Endothelial cell of umbilical vein (primary cell): ENCODE data around the gene DSCAML1. TPM values are rescaled to one million over a fixed set of nuclear protein-coding genes. Genes with fewer than 3 reads are reported as not detected.

Source experiments
- BruUV-seq: library from RNA; stranded (reverse); fragments of 400-500 nt; replicated peaks from 2 replicates; lab custom pipeline; 2021; lab: Mats Ljungman, UMichigan
- CTCF ChIA-PET: fragments of 300-600, 350-600 bp; sonication (Branson Sonifier 250); formaldehyde crosslinking; loops from one replicate; lab custom pipeline; 2021; ENCODE audit warnings: antibody characterized with exemption, inconsistent platforms; lab: Charles Lee
- POLR2A ChIA-PET: fragments of 300-600, 350-600 bp; sonication (Branson Sonifier 250); formaldehyde crosslinking; loops from one replicate; lab custom pipeline; 2021; ENCODE audit warnings: antibody characterized with exemption, inconsistent platforms; lab: Charles Lee
- DNase-seq: peaks from one replicate; pipeline ENCODE4 v3.0.0-alpha.2; 2011; ENCODE audit warnings: low read depth, low spot score
- FAIRE-seq: peaks from 2 replicates; lab custom pipeline; 2011; peaks lifted over from hg19 to GRCh38; lab: Jason Lieb, UNC
- H2AFZ ChIP-seq: 2 replicates; pipeline ENCODE4 v1.6.0; 2012; ENCODE audit warnings: low read depth, low read length, control low read depth, inconsistent platforms
- H3K27ac ChIP-seq: 2 replicates; pipeline ENCODE4 v1.5.1; 2011; ENCODE audit warnings: low read depth, mild to moderate bottlenecking, control low read depth, low read length, moderate library complexity; ENCODE audit not compliant: insufficient read depth
- H3K27me3 ChIP-seq, 2 experiments: 2 replicates each; pipeline versions ENCODE4 v1.6.0 to v1.6.1; 2011; ENCODE audit warnings: low read length in 2 of 2, mixed read lengths in 1 of 2; ENCODE audit not compliant: control insufficient read depth in 2 of 2, insufficient read depth in 2 of 2
- H3K36me3 ChIP-seq, 2 experiments: 2 replicates in 1 of 2; 3 replicates in 1 of 2; pipeline ENCODE4 v1.5.1; 2011; ENCODE audit warnings: low read length in 2 of 2, mild to moderate bottlenecking in 1 of 2, moderate library complexity in 1 of 2; ENCODE audit not compliant: control insufficient read depth in 2 of 2, insufficient read depth in 2 of 2; ENCODE audit errors: extremely low read depth in 1 of 2
- H3K4me1 ChIP-seq: 3 replicates; pipeline ENCODE4 v1.5.1; 2011; ENCODE audit warnings: mild to moderate bottlenecking, low read length; ENCODE audit not compliant: control insufficient read depth, insufficient read depth; ENCODE audit errors: extremely low read depth
- H3K4me2 ChIP-seq: 2 replicates; pipeline ENCODE4 v1.6.1; 2011; ENCODE audit warnings: low read length, control low read depth, mixed read lengths; ENCODE audit not compliant: insufficient read depth
- H3K4me3 ChIP-seq, 3 experiments: fragments of 200-600 bp in 1 of 3; sonication (generic), shearing (Covaris generic) in 1 of 3; replicated peaks in 1 of 3; 2 replicates each; pipeline ENCODE4 v1.5.1; 2011 to 2016; ENCODE audit warnings: control low read depth in 3 of 3, low read length in 3 of 3, mild to moderate bottlenecking in 2 of 3, inconsistent platforms in 1 of 3, low read depth in 1 of 3, moderate library complexity in 1 of 3; ENCODE audit not compliant: insufficient read depth in 1 of 3
- H3K79me2 ChIP-seq: 2 replicates; pipeline ENCODE4 v1.6.0; 2012; ENCODE audit warnings: low read length, inconsistent platforms; ENCODE audit not compliant: control insufficient read depth, insufficient read depth
- H3K9ac ChIP-seq: replicated peaks from 2 replicates; pipeline ENCODE3; 2011; ENCODE audit warnings: low read length, control low read depth; ENCODE audit not compliant: insufficient read depth; ENCODE audit errors: extremely low read depth
- H3K9me1 ChIP-seq: replicated peaks from 3 replicates; pipeline ENCODE4 v1.6.0; 2011; ENCODE audit warnings: mild to moderate bottlenecking, low read length; ENCODE audit not compliant: control insufficient read depth, insufficient read depth; ENCODE audit errors: extremely low read depth
- H3K9me3 ChIP-seq: replicated peaks from 2 replicates; pipeline ENCODE4 v1.5.1; 2012; ENCODE audit warnings: low read length, inconsistent platforms; ENCODE audit not compliant: control insufficient read depth, insufficient read depth
- H4K20me1 ChIP-seq: replicated peaks from 2 replicates; pipeline ENCODE3; 2011; ENCODE audit warnings: mild to moderate bottlenecking, low read length; ENCODE audit not compliant: control insufficient read depth, insufficient read depth; ENCODE audit errors: extremely low read depth
- EZH2 ChIP-seq: IDR thresholded peaks from 2 replicates; pipeline ENCODE4 v1.6.1; 2012; ENCODE audit warnings: borderline replicate concordance, low read depth, mild to moderate bottlenecking, moderate library complexity, low read length, inconsistent platforms; ENCODE audit not compliant: severe bottlenecking
- FOS ChIP-seq: IDR thresholded peaks from 2 replicates; pipeline ENCODE4 v1.6.1; 2011; ENCODE audit warnings: mild to moderate bottlenecking, low read length, moderate library complexity, borderline replicate concordance; ENCODE audit not compliant: insufficient read depth
- GATA2 ChIP-seq: IDR thresholded peaks from 2 replicates; pipeline ENCODE4 v1.7.0; 2011; ENCODE audit warnings: low read depth, mild to moderate bottlenecking, moderate library complexity, mixed read lengths, low read length; ENCODE audit not compliant: insufficient read length, insufficient read depth
- JUN ChIP-seq: IDR thresholded peaks from 2 replicates; pipeline ENCODE4 v1.6.1; 2011; ENCODE audit warnings: borderline replicate concordance, low read depth; ENCODE audit not compliant: insufficient read length, insufficient read depth
- MYC ChIP-seq: IDR thresholded peaks from one replicate; pipeline ENCODE4 v1.6.1; 2011; ENCODE audit warnings: mild to moderate bottlenecking, low read depth, low read length
- POLR2A ChIP-seq: IDR thresholded peaks from 2 replicates; pipeline ENCODE4 v1.6.1; 2012; ENCODE audit warnings: low read depth, mild to moderate bottlenecking, control low read depth, low read length
- POLR2AphosphoS5 ChIP-seq: IDR thresholded peaks from 2 replicates; pipeline ENCODE4 v1.6.1; 2012; ENCODE audit warnings: low read depth, mild to moderate bottlenecking, control low read depth, low read length, moderate library complexity; ENCODE audit not compliant: insufficient read depth
- dilution Hi-C: fragments of 300-500 bp; cut with MboI; formaldehyde crosslinking; loops from one replicate; pipeline ENCODE4 v1.15.0; 2019; ENCODE audit warnings: low sequenced_read_pairs; ENCODE audit not compliant: extremely low pct_ligation_motif_present
- intact Hi-C: fragments of 100-400 bp; cut with micrococcal nuclease; formaldehyde crosslinking; loops from one replicate; pipeline ENCODE4 v1.10.0; 2022
- polyA plus RNA-seq, 4 experiments: library from polyadenylated mRNA; depleted of rRNA in 3 of 4; stranded (reverse) in 3 of 4; unstranded in 1 of 4; fragments of >200 nt; gene quantifications; 2 replicates each; pipeline versions ENCODE4 v1.2.1 to v1.2.3, GENCODE V29; 2011 to 2012; ENCODE audit warnings: missing spikeins in 1 of 4
- total RNA-seq: library from RNA; stranded (reverse); gene quantifications from 2 replicates; pipeline ENCODE4 v1.2.3, GENCODE V29; 2021
- TF ChIP-seq, protein P1 (sequence below), 2 donors: IDR thresholded peaks; 1 replicate in 1 of 2; 2 replicates in 1 of 2; pipeline ENCODE4 v1.5.1; 2011; ENCODE audit warnings: low read length in 2 of 2, mild to moderate bottlenecking in 2 of 2, moderate library complexity in 2 of 2, control low read depth in 1 of 2, inconsistent platforms in 1 of 2, low read depth in 1 of 2; ENCODE audit not compliant: insufficient read depth in 1 of 2; ENCODE audit errors: extremely low read depth in 1 of 2
- TF ChIP-seq, protein P2 (sequence below): IDR thresholded peaks from 2 replicates; pipeline ENCODE4 v1.6.1; 2011; ENCODE audit not compliant: insufficient read depth, insufficient read length

DSCAML1 gene
- total and polyA plus RNA-seq, 2 donors (not counting 3 experiments of a cell fraction or from before 2014, with no cell fraction given), result not detected

DNA sequence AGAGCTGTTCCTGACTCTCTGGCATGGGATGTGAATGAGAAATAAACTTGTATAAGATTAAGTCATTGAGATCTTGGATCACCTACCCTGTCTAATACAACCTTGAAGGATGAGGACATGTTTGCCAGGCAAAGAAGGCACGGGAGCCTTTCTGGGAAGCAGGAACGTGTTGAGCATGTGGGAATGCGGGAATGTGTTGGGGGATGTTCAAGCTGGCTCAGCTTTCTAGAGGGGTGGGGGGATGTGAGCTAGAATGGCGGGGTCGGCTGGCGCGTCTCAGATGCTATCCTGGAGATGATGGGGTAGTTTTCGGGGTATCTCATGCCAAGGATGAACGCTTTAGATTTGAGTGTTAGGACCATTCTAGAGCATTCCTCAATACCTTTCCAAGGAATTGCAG lies 227.1 kb downstream of the DSCAML1 start:
- ChIA-PET CTCF (no interaction called here), POLR2A (no interaction called here)
- Histone ChIP-seq H3K4me2 (no peak overlapping the region), H3K4me3 (no peak overlapping the region), H3K9ac (no peak overlapping the region), H4K20me1 (no peaks in the 10 kb centered on the region), H3K27ac (no peak overlapping the region), H3K4me1 (no peaks in the 10 kb centered on the region), H3K36me3 (no peaks in the 10 kb centered on the region), H3K79me2 (no peaks in the 10 kb centered on the region), H3K27me3 (no peaks in the 10 kb centered on the region), H3K9me1 (no peaks in the 10 kb centered on the region), H3K9me3 (no peaks in the 10 kb centered on the region), H2AFZ (no peak overlapping the region)
- intact Hi-C loops (no loop called here), dilution Hi-C loops (no loop called here)
- DNase-seq (no peak), FAIRE-seq (no peak)
- no TSS peak for BruUV-seq
- TF ChIP-seq MYC (no peak), GATA2 (no peak), POLR2AphosphoS5 (no peak), JUN (no peak), POLR2A (no peak), FOS (no peak), EZH2 (no peak)
- TF ChIP-seq, protein P1, sequence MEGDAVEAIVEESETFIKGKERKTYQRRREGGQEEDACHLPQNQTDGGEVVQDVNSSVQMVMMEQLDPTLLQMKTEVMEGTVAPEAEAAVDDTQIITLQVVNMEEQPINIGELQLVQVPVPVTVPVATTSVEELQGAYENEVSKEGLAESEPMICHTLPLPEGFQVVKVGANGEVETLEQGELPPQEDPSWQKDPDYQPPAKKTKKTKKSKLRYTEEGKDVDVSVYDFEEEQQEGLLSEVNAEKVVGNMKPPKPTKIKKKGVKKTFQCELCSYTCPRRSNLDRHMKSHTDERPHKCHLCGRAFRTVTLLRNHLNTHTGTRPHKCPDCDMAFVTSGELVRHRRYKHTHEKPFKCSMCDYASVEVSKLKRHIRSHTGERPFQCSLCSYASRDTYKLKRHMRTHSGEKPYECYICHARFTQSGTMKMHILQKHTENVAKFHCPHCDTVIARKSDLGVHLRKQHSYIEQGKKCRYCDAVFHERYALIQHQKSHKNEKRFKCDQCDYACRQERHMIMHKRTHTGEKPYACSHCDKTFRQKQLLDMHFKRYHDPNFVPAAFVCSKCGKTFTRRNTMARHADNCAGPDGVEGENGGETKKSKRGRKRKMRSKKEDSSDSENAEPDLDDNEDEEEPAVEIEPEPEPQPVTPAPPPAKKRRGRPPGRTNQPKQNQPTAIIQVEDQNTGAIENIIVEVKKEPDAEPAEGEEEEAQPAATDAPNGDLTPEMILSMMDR (IDR thresholded peaks at IDR 0.05; ENCODE audit: extremely low read depth in 1 of 2, insufficient read depth in 1 of 2, low read depth in 1 of 2, low read length in 2 of 2), result no peak
- TF ChIP-seq, protein P2, sequence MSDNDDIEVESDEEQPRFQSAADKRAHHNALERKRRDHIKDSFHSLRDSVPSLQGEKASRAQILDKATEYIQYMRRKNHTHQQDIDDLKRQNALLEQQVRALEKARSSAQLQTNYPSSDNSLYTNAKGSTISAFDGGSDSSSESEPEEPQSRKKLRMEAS, result no peak
